HepG2 (cell line): ENCODE measurements around the gene TMEM222. TPM values are rescaled to one million over a fixed set of nuclear protein-coding genes. Genes with fewer than 3 reads are reported as not detected.

ENCODE experiments used
- ATAC-seq: fragments of 200-7000 bp; cut with Tn5 transposase; 3 replicates; pipeline ENCODE4 v1.9.1; 2020; ENCODE audit warnings: mild to moderate bottlenecking, moderate library complexity
- BruUV-seq: library from RNA; stranded (reverse); fragments of 400-500 nt; replicated peaks from 2 replicates; lab custom pipeline; 2021; lab: Mats Ljungman, UMichigan
- CTCF ChIA-PET: fragments of 300-600 bp; formaldehyde crosslinking; extraction: SDS; loops from one replicate; lab custom pipeline; 2021; ENCODE audit warnings: low total read pairs, inconsistent platforms, low intra/inter-chr PET ratio; lab: Yijun Ruan, JAX
- POLR2A ChIA-PET: fragments of 350-600 bp; sonication (Branson Sonifier 250); formaldehyde crosslinking; loops from one replicate; lab custom pipeline; 2020; ENCODE audit warnings: antibody characterized with exemption, inconsistent platforms; lab: Yijun Ruan, JAX
- DNase-seq: peaks from one replicate; pipeline ENCODE4 v3.0.0-alpha.2; 2015; ENCODE audit warnings: low spot score
- FAIRE-seq: peaks from 3 replicates; lab custom pipeline; 2011; peaks lifted over from hg19 to GRCh38; lab: Jason Lieb, UNC
- H2AFZ ChIP-seq: one replicate; pipeline ENCODE4 v1.6.1; 2011; ENCODE audit warnings: low read length, inconsistent platforms
- H3K27ac ChIP-seq: fragments of 300-600 bp; 3 replicates; pipeline ENCODE4 v1.8.0; 2011; ENCODE audit warnings: mixed run types, mild to moderate bottlenecking, mixed read lengths, low read length, inconsistent platforms; ENCODE audit not compliant: insufficient read depth; ENCODE audit errors: extremely low read length
- H3K27me3 ChIP-seq, 2 experiments: fragments of 200-600 bp in 1 of 2; 2 replicates in 1 of 2; 3 replicates in 1 of 2; pipeline versions ENCODE4 v1.6.0 to v1.8.0; 2011; ENCODE audit warnings: low read length in 2 of 2, mild to moderate bottlenecking in 2 of 2, moderate library complexity in 2 of 2, inconsistent platforms in 1 of 2; ENCODE audit not compliant: insufficient read depth in 2 of 2, control insufficient read depth in 1 of 2
- H3K36me3 ChIP-seq, 2 experiments: fragments of 200-600 bp in 1 of 2; replicated peaks in 1 of 2; 2 replicates in 1 of 2; 3 replicates in 1 of 2; pipeline versions ENCODE4 v1.5.1 to v1.8.0; 2011; ENCODE audit warnings: low read length in 2 of 2, inconsistent platforms in 1 of 2; ENCODE audit not compliant: insufficient read depth in 2 of 2, control insufficient read depth in 1 of 2
- H3K4me1 ChIP-seq: 2 replicates; pipeline ENCODE4 v1.5.1; 2012; ENCODE audit warnings: low read length, inconsistent platforms; ENCODE audit not compliant: insufficient read depth
- H3K4me2 ChIP-seq: 2 replicates; pipeline ENCODE4 v1.6.0; 2011; ENCODE audit warnings: low read depth, low read length, inconsistent platforms
- H3K4me3 ChIP-seq, 3 experiments: fragments of 200-600 bp in 1 of 3; sonication (generic), shearing (Covaris generic) in 1 of 3; replicated peaks in 1 of 3; 2 replicates each; pipeline ENCODE4 v1.5.1; 2011 to 2016; ENCODE audit warnings: low read length in 3 of 3, inconsistent platforms in 2 of 3, low read depth in 2 of 3, mild to moderate bottlenecking in 2 of 3, control low read depth in 1 of 3, mixed read lengths in 1 of 3; ENCODE audit not compliant: insufficient read depth in 1 of 3
- H3K79me2 ChIP-seq: one replicate; pipeline ENCODE4 v1.6.1; 2011; ENCODE audit warnings: low read length, inconsistent platforms; ENCODE audit not compliant: insufficient read depth
- H3K9ac ChIP-seq: 2 replicates; pipeline ENCODE4 v1.6.0; 2011; ENCODE audit warnings: mild to moderate bottlenecking, low read depth, low read length, inconsistent platforms; ENCODE audit not compliant: insufficient read depth
- H3K9me3 ChIP-seq: 2 replicates; pipeline ENCODE4 v1.5.1; 2012; ENCODE audit warnings: mild to moderate bottlenecking, low read length
- H4K20me1 ChIP-seq: 2 replicates; pipeline ENCODE4 v1.6.0; 2011; ENCODE audit warnings: inconsistent platforms, mild to moderate bottlenecking, low read length, moderate library complexity; ENCODE audit not compliant: insufficient read depth
- ATF7-NPFF ChIP-seq: sonication (generic); formaldehyde crosslinking; IDR thresholded peaks from 2 replicates; pipeline ENCODE4 v1.8.1; 2023; ENCODE audit warnings: mild to moderate bottlenecking, low read depth, missing genetic modification reagents, moderate library complexity
- CERS6 ChIP-seq: sonication (generic); formaldehyde crosslinking; IDR thresholded peaks from 2 replicates; pipeline ENCODE4 v1.5.0; 2020; ENCODE audit warnings: missing genetic modification reagents
- CREM ChIP-seq, 2 experiments: sonication (generic) in 1 of 2; formaldehyde crosslinking in 1 of 2; IDR thresholded peaks; 2 replicates each; pipeline versions ENCODE4 v1.4.0 to v1.6.1; 2016 to 2020; ENCODE audit warnings: antibody characterized with exemption in 1 of 2, mild to moderate bottlenecking in 1 of 2, missing genetic modification reagents in 1 of 2
- FLYWCH1 ChIP-seq: sonication (generic); formaldehyde crosslinking; IDR thresholded peaks from 2 replicates; pipeline ENCODE4 v1.8.1; 2023; ENCODE audit warnings: mild to moderate bottlenecking, missing genetic modification reagents
- GTF3A ChIP-seq: sonication (generic); formaldehyde crosslinking; conservative IDR thresholded peaks from 2 replicates; pipeline ENCODE4 v1.4.0; 2020; ENCODE audit warnings: mild to moderate bottlenecking, missing genetic modification reagents
- MBD4 ChIP-seq: IDR thresholded peaks from 2 replicates; pipeline ENCODE4 v1.6.1; 2012; ENCODE audit warnings: low read length, inconsistent platforms, borderline replicate concordance
- POLR2A ChIP-seq, 2 experiments: IDR thresholded peaks; 2 replicates each; pipeline ENCODE4 v1.6.1; 2011; ENCODE audit warnings: low read depth in 2 of 2, low read length in 2 of 2, mild to moderate bottlenecking in 1 of 2, moderate library complexity in 1 of 2; ENCODE audit not compliant: insufficient read depth in 1 of 2
- REPIN1 ChIP-seq: sonication (generic); formaldehyde crosslinking; IDR thresholded peaks from 2 replicates; pipeline ENCODE4 v1.8.0; 2022; ENCODE audit warnings: missing genetic modification reagents, low read depth, mild to moderate bottlenecking, borderline replicate concordance
- SALL1 ChIP-seq: sonication (generic); formaldehyde crosslinking; IDR thresholded peaks from 2 replicates; pipeline ENCODE4 v1.8.0; 2022; ENCODE audit warnings: mild to moderate bottlenecking, missing genetic modification reagents
- TAF15 ChIP-seq: fragments of 200-400 bp; formaldehyde crosslinking; IDR thresholded peaks from one replicate; pipeline ENCODE4 v1.6.1; 2018; ENCODE audit warnings: mild to moderate bottlenecking, low read depth, low read length; ENCODE audit not compliant: poor library complexity, severe bottlenecking
- ZNF224 ChIP-seq: sonication (generic); formaldehyde crosslinking; IDR thresholded peaks from 2 replicates; pipeline ENCODE4 v1.5.0; 2020; ENCODE audit warnings: mild to moderate bottlenecking, missing genetic modification reagents
- WGBS: methylation state at CpG from one replicate; pipeline ENCODE4 v1.1.6; 2017; ENCODE audit warnings: low lambda C conversion rate; 5-methylcytosine and 5-hydroxymethylcytosine counted together
- in situ Hi-C: cut with HindIII; loops from 2 replicates; pipeline ENCODE4 v1.10.0; 2017; ENCODE audit warnings: low pct_unique_long_range_greater_than_20kb; ENCODE audit not compliant: extremely low pct_ligation_motif_present
- intact Hi-C: fragments of 100-400 bp; cut with micrococcal nuclease; formaldehyde crosslinking; loops from one replicate; pipeline ENCODE4 v1.10.0; 2022; ENCODE audit not compliant: unreplicated experiment
- polyA plus RNA-seq, 8 experiments: library from polyadenylated mRNA; depleted of rRNA in 3 of 8; stranded (reverse) in 7 of 8; unstranded in 1 of 8; fragments of >200 nt; fragmentation: Illumina TruSeq in 4 of 8; extraction: Trizol in 4 of 8; gene quantifications; 2 replicates each; pipeline versions ENCODE4 v1.2.1 to v1.2.3, GENCODE V29; 2011 to 2016; ENCODE audit warnings: low read depth in 4 of 8, missing spikeins in 1 of 8, mixed read lengths in 1 of 8; ENCODE audit not compliant: insufficient read depth in 1 of 8
- total RNA-seq, 5 experiments: library from RNA; depleted of rRNA; stranded (reverse); fragments of >200 nt; fragmentation: Illumina TruSeq; extraction: Trizol; gene quantifications; 2 replicates each; pipeline ENCODE4 v1.2.3, GENCODE V29; 2016; ENCODE audit warnings: low read depth in 1 of 5
- TF ChIP-seq, protein P1 (sequence below): sonication (generic); formaldehyde crosslinking; conservative IDR thresholded peaks from 2 replicates; pipeline ENCODE4 v1.8.1; 2023; ENCODE audit warnings: missing genetic modification reagents
- TF ChIP-seq, protein P2 (sequence below): sonication (generic); formaldehyde crosslinking; IDR thresholded peaks from 2 replicates; pipeline ENCODE4 v1.4.0; 2020; ENCODE audit warnings: missing genetic modification reagents, borderline replicate concordance
- TF ChIP-seq, protein P3 (sequence below), 2 experiments: sonication (generic) in 1 of 2; formaldehyde crosslinking in 1 of 2; IDR thresholded peaks; 2 replicates each; pipeline versions ENCODE4 v1.4.0 to v1.6.1; 2016 to 2020; ENCODE audit warnings: borderline replicate concordance in 1 of 2, low read depth in 1 of 2, mild to moderate bottlenecking in 1 of 2, missing genetic modification reagents in 1 of 2

TMEM222 gene
- total and polyA plus RNA-seq, 2 of the 13 experiments (the other 11 are each of a cell fraction or from before 2014, with no cell fraction given), result 22.7 to 29.6 TPM

DNA sequence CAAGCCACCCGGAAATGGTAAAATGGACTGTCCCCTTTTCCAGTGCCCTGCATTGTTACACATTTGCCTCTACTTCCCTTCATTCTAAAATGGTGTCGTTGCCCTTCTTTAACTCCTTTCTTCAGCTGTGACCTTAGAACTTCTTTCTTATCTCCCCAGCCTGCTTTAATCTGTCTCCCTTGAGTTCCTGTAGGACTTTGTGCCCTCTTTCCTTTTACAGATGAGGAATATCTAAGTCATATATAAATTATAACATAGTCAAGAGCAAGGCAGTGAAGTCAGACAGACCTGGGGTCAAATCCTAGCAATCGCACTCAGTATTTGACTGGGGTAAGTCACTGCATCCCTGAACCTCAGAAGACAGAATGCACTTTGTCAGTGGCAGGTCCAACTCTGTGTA is 31.4 kb upstream of the TMEM222 start (continued):
- TF ChIP-seq, protein P1, sequence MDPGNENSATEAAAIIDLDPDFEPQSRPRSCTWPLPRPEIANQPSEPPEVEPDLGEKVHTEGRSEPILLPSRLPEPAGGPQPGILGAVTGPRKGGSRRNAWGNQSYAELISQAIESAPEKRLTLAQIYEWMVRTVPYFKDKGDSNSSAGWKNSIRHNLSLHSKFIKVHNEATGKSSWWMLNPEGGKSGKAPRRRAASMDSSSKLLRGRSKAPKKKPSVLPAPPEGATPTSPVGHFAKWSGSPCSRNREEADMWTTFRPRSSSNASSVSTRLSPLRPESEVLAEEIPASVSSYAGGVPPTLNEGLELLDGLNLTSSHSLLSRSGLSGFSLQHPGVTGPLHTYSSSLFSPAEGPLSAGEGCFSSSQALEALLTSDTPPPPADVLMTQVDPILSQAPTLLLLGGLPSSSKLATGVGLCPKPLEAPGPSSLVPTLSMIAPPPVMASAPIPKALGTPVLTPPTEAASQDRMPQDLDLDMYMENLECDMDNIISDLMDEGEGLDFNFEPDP (CRISPR knock-in tag), result no peak

DNA sequence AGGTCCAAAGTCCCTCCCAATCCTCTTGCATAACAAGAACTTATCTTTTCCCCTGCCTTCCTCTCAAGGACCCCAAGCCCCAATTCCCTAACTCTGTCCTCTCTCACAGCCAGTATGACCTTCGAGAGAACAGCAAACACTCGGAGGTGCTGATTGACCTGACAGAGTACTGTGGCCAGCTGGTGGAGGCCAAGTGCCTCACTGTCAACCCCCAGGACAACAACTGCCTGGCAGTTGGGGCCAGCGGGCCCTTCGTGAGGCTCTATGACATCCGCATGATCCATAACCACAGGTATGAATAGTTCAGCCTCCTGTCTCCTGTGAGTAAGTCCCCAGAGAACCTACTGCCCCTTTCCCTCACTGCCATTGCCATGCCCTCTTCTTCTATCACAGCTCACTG is 29.9 kb upstream of the TMEM222 start:
- no peak overlapping the region for H3K27ac ChIP-seq
- BruUV-seq, result no TSS peak
- POLR2A ChIA-PET, result no interaction called here
- no peak for ATAC-seq
- CTCF ChIA-PET, result no interaction called here
- H3K27me3 ChIP-seq, result no peaks in the 10 kb centered on the region
- H3K36me3 ChIP-seq, result peaks cover 2 to 20% of the 10 kb centered on the region in 2 experiments; a peak in 3 of 5 replicates
- no peak overlapping the region for H3K4me2 ChIP-seq
- no peaks in the 10 kb centered on the region for H4K20me1 ChIP-seq
- no peaks in the 10 kb centered on the region for H3K9me3 ChIP-seq
- in situ Hi-C loops, result loop anchor here (10.0 kb wide), 1 partner anchor 313 kb away; the partner anchor contains the start of gene AHDC1
- no peak overlapping the region for H3K4me3 ChIP-seq
- H3K4me1 ChIP-seq, result no peaks in the 10 kb centered on the region; the same call in 1 of the 2 replicates
- no peak overlapping the region for H2AFZ ChIP-seq
- intact Hi-C loops, result no loop called here
- DNase-seq, result no peak
- WGBS, result 75% methylated on average over 5 of the region's 5 CpGs
- no peak overlapping the region for H3K9ac ChIP-seq
- H3K79me2 ChIP-seq, result no peaks in the 10 kb centered on the region
- no peak for FAIRE-seq
- TF ChIP-seq MBD4 (no peak), FLYWCH1 (CRISPR knock-in tag) (no peak), REPIN1 (CRISPR knock-in tag) (no peak), POLR2A (IDR thresholded peaks at IDR 0.05; ENCODE audit: insufficient read depth in 1 of 2, low read depth in 2 of 2, low read length in 2 of 2) (no peak), TAF15 (no peak), CREM (IDR thresholded peaks at IDR 0.05) (no peak), CREM (CRISPR knock-in tag; IDR thresholded peaks at IDR 0.05) (no peak), ZNF224 (CRISPR knock-in tag) (no peak), SALL1 (CRISPR knock-in tag) (no peak), ATF7-NPFF (CRISPR knock-in tag) (no peak), GTF3A (no peak), CERS6 (CRISPR knock-in tag) (no peak)
- TF ChIP-seq, protein P2, sequence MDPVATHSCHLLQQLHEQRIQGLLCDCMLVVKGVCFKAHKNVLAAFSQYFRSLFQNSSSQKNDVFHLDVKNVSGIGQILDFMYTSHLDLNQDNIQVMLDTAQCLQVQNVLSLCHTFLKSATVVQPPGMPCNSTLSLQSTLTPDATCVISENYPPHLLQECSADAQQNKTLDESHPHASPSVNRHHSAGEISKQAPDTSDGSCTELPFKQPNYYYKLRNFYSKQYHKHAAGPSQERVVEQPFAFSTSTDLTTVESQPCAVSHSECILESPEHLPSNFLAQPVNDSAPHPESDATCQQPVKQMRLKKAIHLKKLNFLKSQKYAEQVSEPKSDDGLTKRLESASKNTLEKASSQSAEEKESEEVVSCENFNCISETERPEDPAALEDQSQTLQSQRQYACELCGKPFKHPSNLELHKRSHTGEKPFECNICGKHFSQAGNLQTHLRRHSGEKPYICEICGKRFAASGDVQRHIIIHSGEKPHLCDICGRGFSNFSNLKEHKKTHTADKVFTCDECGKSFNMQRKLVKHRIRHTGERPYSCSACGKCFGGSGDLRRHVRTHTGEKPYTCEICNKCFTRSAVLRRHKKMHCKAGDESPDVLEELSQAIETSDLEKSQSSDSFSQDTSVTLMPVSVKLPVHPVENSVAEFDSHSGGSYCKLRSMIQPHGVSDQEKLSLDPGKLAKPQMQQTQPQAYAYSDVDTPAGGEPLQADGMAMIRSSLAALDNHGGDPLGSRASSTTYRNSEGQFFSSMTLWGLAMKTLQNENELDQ (CRISPR knock-in tag), result no peak
- TF ChIP-seq, protein P3, sequence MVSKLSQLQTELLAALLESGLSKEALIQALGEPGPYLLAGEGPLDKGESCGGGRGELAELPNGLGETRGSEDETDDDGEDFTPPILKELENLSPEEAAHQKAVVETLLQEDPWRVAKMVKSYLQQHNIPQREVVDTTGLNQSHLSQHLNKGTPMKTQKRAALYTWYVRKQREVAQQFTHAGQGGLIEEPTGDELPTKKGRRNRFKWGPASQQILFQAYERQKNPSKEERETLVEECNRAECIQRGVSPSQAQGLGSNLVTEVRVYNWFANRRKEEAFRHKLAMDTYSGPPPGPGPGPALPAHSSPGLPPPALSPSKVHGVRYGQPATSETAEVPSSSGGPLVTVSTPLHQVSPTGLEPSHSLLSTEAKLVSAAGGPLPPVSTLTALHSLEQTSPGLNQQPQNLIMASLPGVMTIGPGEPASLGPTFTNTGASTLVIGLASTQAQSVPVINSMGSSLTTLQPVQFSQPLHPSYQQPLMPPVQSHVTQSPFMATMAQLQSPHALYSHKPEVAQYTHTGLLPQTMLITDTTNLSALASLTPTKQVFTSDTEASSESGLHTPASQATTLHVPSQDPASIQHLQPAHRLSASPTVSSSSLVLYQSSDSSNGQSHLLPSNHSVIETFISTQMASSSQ (IDR thresholded peaks at IDR 0.05; ENCODE audit: low read depth), result no peak
- TF ChIP-seq, protein P3 (CRISPR knock-in tag; IDR thresholded peaks at IDR 0.05; ENCODE audit: borderline replicate concordance), result no peak
